ENCODE data around the gene CLEC7A. TPM values are rescaled to one million over a fixed set of nuclear protein-coding genes. Genes with fewer than 3 reads are reported as not detected.

CLEC7A gene
- total RNA-seq, result not detected in 2 replicates

GRCh38 chr12:10130042-10130441, at the start of gene CLEC7A:
Gene CLEC7A, minus strand, starts transcription at chr12:10130199. Its CDS starts 117 bp downstream, at chr12:10130082.

GRCh38 chr12:10178821-10179220, 48.8 kb upstream of the CLEC7A start, which contains the start of gene TMEM52B:
Gene TMEM52B, plus strand, starts transcription at chr12:10179032. Its CDS starts 543 bp downstream, at chr12:10179575.

GRCh38 chr12:10171973-10172728, 42.2 kb upstream of the CLEC7A start, which contains the start of gene OLR1:
Gene OLR1, minus strand, starts transcription at chr12:10172132. Its CDS starts 55 bp downstream, at chr12:10172077.

GRCh38 chr12:10098791-10099190, 31.2 kb downstream of the CLEC7A start, which contains the start of gene CLEC1A:
Gene CLEC1A, minus strand, starts transcription at chr12:10098985. Its CDS starts 63 bp downstream, at chr12:10098922.

Other genes starting within 250 kb of the CLEC7A start
- not detected in 2 replicates for gene KLRF2, start 248.7 kb downstream of the CLEC7A start, total RNA-seq
- not detected in 2 replicates for gene CLEC2A, start 197.8 kb downstream of the CLEC7A start, total RNA-seq
- gene CLEC12A, start 158.8 kb downstream of the CLEC7A start, total RNA-seq, result not detected in 2 replicates
- not detected in 2 replicates for gene CLEC1B, start 131.1 kb downstream of the CLEC7A start, total RNA-seq
- not detected in 2 replicates for gene CLEC12B, start 119.6 kb downstream of the CLEC7A start, total RNA-seq
- not detected in 2 replicates for gene CLEC9A, start 99.5 kb downstream of the CLEC7A start, total RNA-seq
- gene CLEC1A, start 31.2 kb downstream of the CLEC7A start, total RNA-seq, result under 0.01 TPM in 1 of 2 replicates, not detected in the other
- not detected in 2 replicates for gene OLR1, start 41.9 kb upstream of the CLEC7A start, total RNA-seq
- gene TMEM52B, start 48.8 kb upstream of the CLEC7A start, total RNA-seq, result not detected in 2 replicates
- 46.3 and 49.6 TPM in 2 replicates for gene GABARAPL1, start 82.7 kb upstream of the CLEC7A start, total RNA-seq
- 0.65 and 1.2 TPM in 2 replicates for gene KLRD1, start 177.7 kb upstream of the CLEC7A start, total RNA-seq